Adrenal gland (tissue), 5 donors: ENCODE results near the gene CHRM2.

Source experiments
- CTCF ChIP-seq, 6 experiments: fragments of 450-650 bp in 4 of 6; fragments of 200-600 bp in 2 of 6; sonication (generic) in 1 of 6; IDR thresholded peaks; 1 replicate in 5 of 6; 2 replicates in 1 of 6; pipeline versions ENCODE4 v1.5.1 to v1.8.0; 2016 to 2021; ENCODE audit warnings: antibody characterized with exemption in 6 of 6, mild to moderate bottlenecking in 2 of 6, moderate library complexity in 1 of 6
- POLR2A ChIP-seq, 2 donors: fragments of 450-650 bp; IDR thresholded peaks; one replicate each; pipeline ENCODE4 v1.6.1; 2017; ENCODE audit warnings: antibody characterized with exemption in 2 of 2, mild to moderate bottlenecking in 2 of 2, moderate library complexity in 1 of 2
- donor health status: DM: no; HTN: no; CAD: no.

GRCh38 chr7:136857573-136857972 lies 10.9 kb upstream of the CHRM2 start:
- no peak for TF ChIP-seq CTCF (IDR thresholded peaks at IDR 0.05)
- TF ChIP-seq POLR2A (IDR thresholded peaks at IDR 0.05) = no peak
